Lower leg skin (tissue), 4 donors: Measurements from ENCODE around the gene PTCD3. TPM values are rescaled to one million over a fixed set of nuclear protein-coding genes. Genes with fewer than 3 reads are reported as not detected.

Experiments
- DNase-seq, 2 donors: peaks; one replicate each; pipeline ENCODE4 v3.0.0-alpha.2; 2019; ENCODE audit warnings: low spot score in 2 of 2
- H3K4me3 ChIP-seq: fragments of 200-600 bp; sonication (generic); 2 replicates; pipeline ENCODE4 v1.5.1; 2017; ENCODE audit warnings: mild to moderate bottlenecking, low read depth; ENCODE audit not compliant: poor library complexity, severe bottlenecking
- POLR2A ChIP-seq, 2 donors: fragments of 450-650 bp; IDR thresholded peaks; one replicate each; pipeline ENCODE4 v1.6.1; 2016 to 2017; ENCODE audit warnings: antibody characterized with exemption in 2 of 2, mild to moderate bottlenecking in 1 of 2, moderate library complexity in 1 of 2
- WGBS, 2 donors: methylation state at CpG; one replicate each; pipeline ENCODE4 v1.1.5; 2018; 5-methylcytosine and 5-hydroxymethylcytosine counted together
- intact Hi-C: fragments of 100-400 bp; cut with DNase I; formaldehyde crosslinking; loops from one replicate; pipeline ENCODE4 v1.15.0; 2023; ENCODE audit warnings: low total_unique reads
- total RNA-seq, 4 donors: library from RNA; depleted of rRNA; stranded (reverse); fragments of >200 nt; gene quantifications; one replicate each; pipeline ENCODE4 v1.1.0, GENCODE V29; 2016
- TF ChIP-seq, protein P1 (sequence below), 3 donors: fragments of 450-650 bp; IDR thresholded peaks; one replicate each; pipeline ENCODE4 v1.5.1; 2016; ENCODE audit warnings: antibody characterized with exemption in 3 of 3, mild to moderate bottlenecking in 3 of 3, moderate library complexity in 2 of 3

Gene PTCD3
- total RNA-seq, 4 donors from 2014 or later = 35.5 to 98.7 (median 48.5) TPM

- H3K4me3 ChIP-seq = no peak overlapping the region
- 89 to 97% methylated on average over 16 of the region's 16 CpGs for whole genome bisulfite sequencing, 2 donors
- TF ChIP-seq POLR2A (IDR thresholded peaks at IDR 0.05) = no peak
- intact Hi-C loops = no loop called here
- DNase-seq = no peak
Observed at GRCh38 chr2:86069783-86070339, 36.2 kb upstream of the PTCD3 start.

- intact Hi-C loops = no loop called here
- WGBS, 2 donors = 80 to 84% methylated on average over 2 of the region's 2 CpGs
- DNase-seq = no peak
- H3K4me3 ChIP-seq = no peak overlapping the region
- TF ChIP-seq POLR2A (IDR thresholded peaks at IDR 0.05) = no peak
- TF ChIP-seq, protein P1, sequence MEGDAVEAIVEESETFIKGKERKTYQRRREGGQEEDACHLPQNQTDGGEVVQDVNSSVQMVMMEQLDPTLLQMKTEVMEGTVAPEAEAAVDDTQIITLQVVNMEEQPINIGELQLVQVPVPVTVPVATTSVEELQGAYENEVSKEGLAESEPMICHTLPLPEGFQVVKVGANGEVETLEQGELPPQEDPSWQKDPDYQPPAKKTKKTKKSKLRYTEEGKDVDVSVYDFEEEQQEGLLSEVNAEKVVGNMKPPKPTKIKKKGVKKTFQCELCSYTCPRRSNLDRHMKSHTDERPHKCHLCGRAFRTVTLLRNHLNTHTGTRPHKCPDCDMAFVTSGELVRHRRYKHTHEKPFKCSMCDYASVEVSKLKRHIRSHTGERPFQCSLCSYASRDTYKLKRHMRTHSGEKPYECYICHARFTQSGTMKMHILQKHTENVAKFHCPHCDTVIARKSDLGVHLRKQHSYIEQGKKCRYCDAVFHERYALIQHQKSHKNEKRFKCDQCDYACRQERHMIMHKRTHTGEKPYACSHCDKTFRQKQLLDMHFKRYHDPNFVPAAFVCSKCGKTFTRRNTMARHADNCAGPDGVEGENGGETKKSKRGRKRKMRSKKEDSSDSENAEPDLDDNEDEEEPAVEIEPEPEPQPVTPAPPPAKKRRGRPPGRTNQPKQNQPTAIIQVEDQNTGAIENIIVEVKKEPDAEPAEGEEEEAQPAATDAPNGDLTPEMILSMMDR (IDR thresholded peaks at IDR 0.05) = no peak
Observed at GRCh38 chr2:86070868-86071267, 35.2 kb upstream of the PTCD3 start.

- 26 to 36% methylated on average over 9 of the region's 9 CpGs for WGBS, 2 donors
- intact Hi-C loops = no loop called here
- peak in 1 of 2 donors; percentile 53 for DNase-seq
- no peak overlapping the region for H3K4me3 ChIP-seq
- TF ChIP-seq, protein P1 (IDR thresholded peaks at IDR 0.05) = no peak
- TF ChIP-seq POLR2A (IDR thresholded peaks at IDR 0.05) = no peak
Observed at GRCh38 chr2:86072271-86072858, 33.7 kb upstream of the PTCD3 start.

DNA sequence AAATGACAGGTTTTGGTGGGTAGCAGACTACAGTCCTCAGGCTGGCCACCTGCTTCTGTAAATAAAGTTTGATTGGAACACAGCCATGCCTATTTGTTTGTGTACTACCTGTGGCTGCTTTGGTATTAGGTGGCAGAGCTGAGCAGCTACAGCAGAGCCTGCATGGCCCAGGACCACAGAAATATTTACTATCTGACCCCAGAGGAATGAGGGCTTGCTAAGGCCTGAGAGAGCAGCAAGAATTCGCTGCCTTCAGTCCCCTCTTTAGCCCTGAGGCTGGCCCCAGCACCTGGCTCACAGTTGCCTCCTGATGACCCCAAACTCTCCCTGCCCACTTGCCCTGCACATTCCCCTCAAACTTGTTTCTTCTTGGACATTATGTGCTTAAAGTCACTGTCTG lies 32.8 kb upstream of the PTCD3 start:
- intact Hi-C loops = no loop called here
- WGBS, 2 donors = 77 to 88% methylated on average over 1 of the region's 1 CpG
- TF ChIP-seq, protein P1 (IDR thresholded peaks at IDR 0.05) = no peak
- TF ChIP-seq POLR2A (IDR thresholded peaks at IDR 0.05) = no peak
- no peak overlapping the region for H3K4me3 ChIP-seq
- DNase-seq = no peak

- DNase-seq = no peak
- WGBS, 2 donors = 92 to 98% methylated on average over 3 of the region's 3 CpGs
- intact Hi-C loops = no loop called here
- no peak overlapping the region for H3K4me3 ChIP-seq
- TF ChIP-seq POLR2A (IDR thresholded peaks at IDR 0.05) = no peak
- TF ChIP-seq, protein P1 (IDR thresholded peaks at IDR 0.05) = no peak
Observed at GRCh38 chr2:86074256-86074655, 31.8 kb upstream of the PTCD3 start.

DNA sequence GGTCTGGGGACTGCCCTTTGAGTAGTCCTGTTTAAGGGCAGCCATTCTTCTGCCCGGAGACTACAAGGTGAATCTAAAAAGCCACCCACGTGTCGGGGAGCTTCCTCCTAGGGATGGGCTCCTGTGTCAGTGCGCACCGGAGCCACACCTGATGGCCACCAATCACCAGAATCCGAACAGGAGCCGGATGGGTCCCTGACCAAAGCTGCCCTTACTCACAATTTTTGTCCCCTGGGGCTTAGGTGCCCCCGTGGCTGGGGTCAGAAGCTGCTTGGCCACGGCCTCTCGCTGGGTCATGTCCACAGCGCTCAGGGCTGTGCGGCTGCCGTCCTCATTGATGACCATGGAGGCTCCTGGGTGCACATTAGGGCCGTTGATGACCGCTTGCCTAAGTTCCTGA lies 31.2 kb upstream of the PTCD3 start:
- H3K4me3 ChIP-seq = no peak overlapping the region
- WGBS, 2 donors = 94 to 96% methylated on average over 14 to 15 of the region's 15 CpGs
- no peak for DNase-seq
- intact Hi-C loops = loop anchor here (5.0 kb wide), 2 partner anchors 188 to 248 kb away; partner anchors contain the start of gene ST3GAL5
- TF ChIP-seq POLR2A (IDR thresholded peaks at IDR 0.05) = no peak
- TF ChIP-seq, protein P1 (IDR thresholded peaks at IDR 0.05) = no peak
